Measurements from ENCODE around the gene S100A3.

Gene S100A3

DNA sequence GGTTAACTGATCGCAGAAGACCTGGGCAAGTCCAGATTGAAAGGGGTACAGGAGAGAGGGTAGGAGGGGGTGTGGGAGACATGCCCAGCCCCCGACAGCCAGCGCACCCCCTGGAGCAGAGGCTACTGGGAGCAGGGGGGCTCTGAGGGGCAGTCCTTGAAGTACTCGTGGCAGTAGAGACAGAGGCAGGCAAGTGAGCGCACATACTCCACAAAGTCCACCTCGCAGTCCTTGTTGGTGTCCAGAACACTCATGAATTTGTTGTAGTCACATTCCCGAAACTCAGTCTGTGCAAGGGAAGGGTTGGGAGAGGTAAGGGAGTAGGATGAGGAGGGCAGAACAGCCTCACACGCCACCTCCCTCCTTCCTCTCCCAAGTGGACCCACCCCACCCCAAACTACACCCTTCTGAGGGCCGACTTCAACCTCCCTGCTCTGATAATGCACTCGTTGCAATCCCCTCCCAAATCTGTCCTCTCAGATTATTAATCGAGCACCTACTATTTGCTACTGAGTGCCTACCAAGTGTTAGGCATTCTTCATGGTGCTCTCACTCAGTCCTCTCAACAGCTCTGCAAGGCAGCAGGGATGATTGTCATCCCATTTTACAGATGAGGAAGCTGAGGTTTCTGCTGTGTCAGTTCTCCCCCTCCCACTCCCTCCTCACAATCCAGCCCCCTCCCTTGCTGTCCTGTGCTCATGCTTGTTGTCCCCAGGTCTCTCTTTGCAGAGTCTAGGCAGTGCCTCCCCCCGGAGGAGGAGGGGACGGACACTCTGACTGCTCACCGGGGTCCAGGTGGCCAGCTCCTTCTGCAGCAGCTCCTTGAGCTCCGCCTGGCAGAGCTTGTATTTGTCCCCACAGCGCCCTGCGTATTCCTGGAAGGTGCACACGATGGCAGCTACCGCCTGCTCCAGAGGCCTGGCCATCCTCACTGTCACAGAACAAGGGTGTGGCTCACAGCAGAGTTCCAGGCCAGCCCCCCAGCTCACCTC lies 1.2 kb downstream of the S100A3 start:
- DNase-seq, result no peak

- DNase-seq, result no peak
Observed at GRCh38 chr1:153546796-153547559, 2.1 kb downstream of the S100A3 start.

DNA sequence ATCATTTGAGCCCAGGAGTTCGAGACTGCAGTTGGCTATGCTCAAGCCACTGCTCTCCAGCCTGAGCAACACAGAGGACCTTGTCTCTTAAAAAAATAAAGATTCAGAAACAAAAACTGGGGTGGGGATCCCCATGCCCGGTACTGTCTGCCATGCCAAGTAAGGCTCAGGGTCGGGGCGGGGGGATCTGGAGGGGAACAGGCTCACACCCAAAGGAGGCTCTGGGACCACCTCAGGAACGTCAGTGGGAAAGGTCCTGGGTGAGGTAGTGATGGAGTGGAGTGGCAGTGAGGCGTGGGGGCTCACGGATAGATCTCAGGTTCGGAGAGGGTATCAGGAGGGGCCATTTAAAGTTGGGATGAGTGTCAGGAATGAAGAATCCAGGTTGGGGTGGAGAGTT lies 2.7 kb downstream of the S100A3 start:
- DNase-seq, result no peak

DNA sequence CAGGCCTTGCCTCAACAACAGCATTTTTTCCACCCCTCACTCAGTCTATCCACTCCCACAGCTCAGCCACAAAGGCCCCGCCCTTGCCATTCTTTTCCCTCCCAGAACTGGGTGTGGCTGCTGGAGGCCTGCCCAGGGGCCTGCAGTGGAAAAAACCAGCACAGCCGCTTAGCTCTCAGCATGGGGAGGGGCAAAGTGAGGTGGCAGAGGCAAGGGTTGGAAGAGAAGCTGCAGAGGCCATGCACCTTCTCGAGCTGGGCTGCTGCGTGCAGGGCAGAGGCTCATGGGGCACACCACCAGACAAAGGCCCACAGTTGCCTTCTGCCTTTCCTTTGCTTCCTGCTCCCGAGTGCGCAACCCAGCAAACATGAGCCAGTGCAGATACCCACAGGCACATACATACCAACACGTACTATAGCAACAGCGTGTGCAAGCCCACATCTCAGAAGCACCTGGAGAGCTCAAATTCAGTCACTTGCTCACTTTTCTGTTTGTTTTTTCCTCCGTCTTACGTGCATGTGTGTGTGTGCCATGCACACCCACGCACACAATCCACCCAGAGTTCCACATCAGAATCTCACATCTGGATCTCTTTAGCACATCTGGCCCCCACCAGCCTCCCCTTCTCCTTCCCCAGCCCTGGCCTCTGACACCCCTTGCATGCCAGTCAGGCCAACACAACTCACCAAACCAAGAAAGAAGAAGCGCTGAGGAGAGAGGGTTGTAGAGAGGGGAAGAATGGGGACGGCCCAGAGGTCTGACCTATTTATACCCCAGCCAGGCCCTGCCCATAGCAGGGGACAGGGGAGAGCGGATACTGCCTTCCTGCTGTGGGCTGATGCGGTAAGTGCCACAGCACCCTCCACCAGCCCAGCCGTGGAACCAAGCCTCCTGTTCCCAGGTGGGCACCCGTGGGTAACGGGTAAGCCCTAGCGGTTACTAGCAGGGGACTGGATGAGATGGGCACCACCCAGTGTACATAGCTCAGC lies 3.7 kb downstream of the S100A3 start, which contains the start of gene S100A4:
Gene S100A4 (minus strand): TSS at position 740 of the 989 bp plus-strand sequence. CDS start 1,012 bp downstream, outside the sequence.
- DNase-seq, result peak; percentile 80

GRCh38 chr1:153544453-153545066 lies 4.5 kb downstream of the S100A3 start:
- peak; percentile 42 for DNase-seq

DNA sequence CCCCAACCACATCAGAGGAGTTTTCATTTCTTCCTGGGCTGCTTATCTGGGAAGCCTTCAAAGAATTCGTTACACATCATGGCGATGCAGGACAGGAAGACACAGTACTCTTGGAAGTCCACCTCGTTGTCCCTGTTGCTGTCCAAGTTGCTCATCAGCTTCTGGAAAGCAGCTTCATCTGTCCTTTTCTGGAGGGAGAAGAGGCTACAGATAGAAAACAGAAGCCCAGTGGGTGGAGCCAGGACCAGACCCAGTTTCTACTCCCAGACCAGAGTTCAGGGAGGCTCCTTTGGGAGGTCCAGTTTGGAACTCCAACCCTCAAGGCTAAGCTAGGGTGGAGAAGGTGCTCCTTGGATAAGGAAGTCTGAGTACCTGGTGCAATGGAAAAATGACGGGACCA lies 5.3 kb downstream of the S100A3 start:
- no peak for DNase-seq

GRCh38 chr1:153542956-153543711 lies 5.9 kb downstream of the S100A3 start:
- no peak for DNase-seq

- DNase-seq, result no peak
Observed at GRCh38 chr1:153541641-153542590, 7.1 kb downstream of the S100A3 start.

GRCh38 chr1:153540394-153541361 lies 8.4 kb downstream of the S100A3 start, which contains the start of gene S100A5:
Gene S100A5 (minus strand): TSS chr1:153540934. CDS start chr1:153540191, 743 bp downstream.
- DNase-seq, result no peak

GRCh38 chr1:153539395-153540093 lies 9.5 kb downstream of the S100A3 start:
- DNase-seq, result no peak

- DNase-seq, result peak; percentile 39
Observed at GRCh38 chr1:153538315-153538821, 10.7 kb downstream of the S100A3 start.

DNA sequence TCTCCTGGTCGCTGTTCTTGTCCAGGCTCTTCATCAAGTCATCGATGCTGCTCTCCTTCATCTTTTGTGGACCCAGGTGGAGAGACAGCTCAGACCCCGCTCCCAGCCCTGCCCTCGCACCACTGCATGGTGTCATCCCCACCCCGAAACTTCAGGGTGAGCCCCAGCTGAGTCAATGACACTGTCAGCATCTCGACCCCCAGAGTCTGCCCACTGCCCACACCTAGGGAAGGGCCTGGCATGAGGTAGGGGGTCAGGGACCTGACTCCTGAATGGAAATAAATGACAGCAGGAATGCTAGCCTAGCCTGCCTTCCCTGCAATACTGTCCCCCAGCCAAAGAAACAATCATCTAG lies 11.7 kb downstream of the S100A3 start:
- no peak for DNase-seq

DNA sequence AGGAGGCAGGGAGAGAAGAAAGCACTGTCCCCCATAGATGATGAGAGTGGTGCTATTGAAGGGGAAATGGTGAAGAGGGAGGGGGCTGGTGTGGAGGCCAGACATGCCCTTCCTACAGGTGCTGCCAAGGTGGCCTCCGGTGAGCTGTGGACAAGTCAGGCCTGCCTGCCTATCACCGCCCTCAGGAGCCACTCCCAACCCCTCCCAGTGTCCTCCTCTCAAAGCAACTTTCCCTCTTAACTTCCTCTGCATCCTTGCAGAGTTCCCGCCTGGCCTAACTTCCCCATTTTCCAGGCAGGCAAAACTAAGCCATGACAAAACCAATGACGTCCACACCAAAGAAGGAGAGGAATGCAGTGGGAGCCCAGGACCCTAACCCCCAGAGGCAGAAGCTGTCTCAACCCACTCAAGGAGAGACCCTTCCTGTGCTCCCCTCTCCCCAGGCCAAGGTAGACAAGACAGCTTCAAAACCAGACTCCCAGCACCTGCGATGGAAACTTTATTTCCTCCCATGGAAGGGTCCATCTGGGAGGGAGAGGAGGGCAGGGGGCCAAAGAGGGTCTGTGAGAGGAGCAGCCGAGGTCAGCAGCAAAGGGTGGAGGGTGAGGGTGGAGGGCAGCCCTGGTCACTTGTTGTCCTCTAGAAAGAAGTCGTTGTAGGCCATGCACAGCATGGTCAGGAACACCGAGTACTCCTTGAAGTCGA lies 12.2 kb downstream of the S100A3 start:
- DNase-seq, result no peak

DNA sequence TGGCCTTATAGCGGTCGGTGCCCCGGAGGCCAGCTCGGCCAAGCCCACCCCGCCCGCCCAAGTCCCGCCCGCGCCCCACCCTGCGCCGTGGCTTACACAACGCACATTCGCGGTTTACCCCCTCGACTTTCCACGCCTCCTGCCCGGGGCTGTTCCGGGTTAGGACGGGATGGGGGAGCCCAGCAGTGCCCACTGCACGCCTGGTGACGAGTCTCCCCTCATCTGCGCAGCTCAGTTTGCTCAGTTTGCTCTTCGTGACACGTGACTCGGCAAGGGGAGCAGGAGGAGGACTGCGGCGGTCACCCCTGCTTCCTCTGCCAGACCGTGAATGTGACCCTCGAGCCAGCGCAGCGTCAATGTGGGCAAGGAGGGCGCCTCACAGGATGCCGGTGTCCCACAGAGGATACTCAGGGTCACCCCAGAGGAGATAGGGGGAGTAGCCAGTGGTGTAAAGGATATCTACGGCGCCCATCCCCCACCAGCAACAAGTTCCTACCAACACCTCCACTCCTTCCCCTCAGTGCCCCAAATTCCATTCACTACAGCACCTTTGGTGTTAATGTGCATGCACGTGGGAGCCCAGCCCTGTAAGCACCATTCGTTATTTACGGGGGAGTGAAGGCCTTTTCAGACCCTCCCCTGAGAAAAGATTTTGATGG lies 12.9 kb downstream of the S100A3 start:
- peak; percentile 76 for DNase-seq

DNA sequence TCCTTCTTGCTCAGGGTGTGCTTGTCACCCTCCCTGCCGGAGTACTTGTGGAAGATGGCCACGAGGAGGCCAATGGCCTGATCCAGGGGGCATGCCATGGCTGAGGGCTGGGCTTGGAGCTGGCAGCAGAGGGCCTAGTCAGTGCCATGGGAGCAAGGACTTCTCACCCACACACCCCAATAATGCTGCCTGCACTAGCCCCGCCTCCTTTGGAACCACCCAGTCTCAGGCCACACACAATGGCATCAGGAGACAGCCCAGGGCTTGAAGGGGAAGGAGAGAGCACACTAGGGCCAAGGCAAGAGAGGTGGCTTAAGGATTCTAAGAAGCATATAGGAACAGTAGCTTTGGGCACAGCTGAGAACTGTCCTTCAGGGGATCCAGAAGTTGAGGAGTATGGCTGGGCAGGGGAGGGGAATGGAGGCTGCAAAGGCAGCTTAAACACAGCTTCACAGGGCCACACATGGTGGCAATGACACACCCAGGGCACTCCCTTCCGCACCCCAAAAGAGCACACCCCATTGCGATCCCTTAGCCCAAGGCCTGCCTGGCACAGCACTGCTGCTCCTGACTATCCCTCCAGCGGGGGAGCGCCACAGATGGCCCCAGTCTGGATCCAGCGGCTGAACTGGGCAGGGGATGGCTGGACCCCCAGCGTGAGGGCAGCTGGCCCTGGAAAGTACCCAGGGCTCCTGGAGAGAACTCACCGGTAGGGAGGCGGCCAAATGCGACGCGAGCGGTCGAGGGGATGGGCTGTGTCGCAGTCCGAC lies 13.6 kb downstream of the S100A3 start, which contains the start of gene S100A6:
Gene S100A6 (minus strand): TSS at position 750 of the 770 bp plus-strand sequence. CDS start 652 bp downstream, at position 98.
- peak; percentile 57 for DNase-seq

- no peak for DNase-seq
Observed at GRCh38 chr1:153534925-153535241, 14.2 kb downstream of the S100A3 start.
